Nucleus accumbens (tissue), 56 donors: Measurements from ENCODE around the gene TMEM101.
"Not testable (repeated sequence)": the region's sequence is repeated elsewhere in the genome, so short reads cannot be mapped to it uniquely, and the experiment has no call there.

ENCODE experiments used
- DNase-seq, 56 donors: peaks; one replicate each; lab custom pipeline; 2025; lab: John Stamatoyannopoulos, UW

Gene TMEM101

DNA sequence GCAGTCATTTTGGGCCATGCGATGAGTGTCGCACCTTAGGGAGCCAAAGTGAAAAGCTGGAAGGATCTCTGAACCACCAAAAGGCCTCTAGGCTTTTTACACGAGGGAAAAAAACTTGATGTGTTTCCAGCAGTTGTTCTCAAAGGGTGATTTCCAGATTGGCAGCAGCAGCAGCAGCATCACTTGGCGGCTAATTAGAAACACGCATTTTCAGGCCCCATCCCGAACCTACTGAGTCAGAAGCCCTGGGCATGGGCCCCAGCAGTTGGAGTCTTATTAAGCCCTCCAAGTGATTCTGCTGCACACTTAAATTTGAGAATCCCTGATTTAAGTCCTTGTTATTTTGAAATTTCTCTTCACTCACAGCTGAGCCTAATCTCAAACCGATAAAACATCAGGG lies 35.8 kb downstream of the TMEM101 start:
- DNase-seq: no peak

- DNase-seq: no peak
These were observed 36.7 kb downstream of the TMEM101 start for GRCh38 chr17:43978078-43978477.

DNA sequence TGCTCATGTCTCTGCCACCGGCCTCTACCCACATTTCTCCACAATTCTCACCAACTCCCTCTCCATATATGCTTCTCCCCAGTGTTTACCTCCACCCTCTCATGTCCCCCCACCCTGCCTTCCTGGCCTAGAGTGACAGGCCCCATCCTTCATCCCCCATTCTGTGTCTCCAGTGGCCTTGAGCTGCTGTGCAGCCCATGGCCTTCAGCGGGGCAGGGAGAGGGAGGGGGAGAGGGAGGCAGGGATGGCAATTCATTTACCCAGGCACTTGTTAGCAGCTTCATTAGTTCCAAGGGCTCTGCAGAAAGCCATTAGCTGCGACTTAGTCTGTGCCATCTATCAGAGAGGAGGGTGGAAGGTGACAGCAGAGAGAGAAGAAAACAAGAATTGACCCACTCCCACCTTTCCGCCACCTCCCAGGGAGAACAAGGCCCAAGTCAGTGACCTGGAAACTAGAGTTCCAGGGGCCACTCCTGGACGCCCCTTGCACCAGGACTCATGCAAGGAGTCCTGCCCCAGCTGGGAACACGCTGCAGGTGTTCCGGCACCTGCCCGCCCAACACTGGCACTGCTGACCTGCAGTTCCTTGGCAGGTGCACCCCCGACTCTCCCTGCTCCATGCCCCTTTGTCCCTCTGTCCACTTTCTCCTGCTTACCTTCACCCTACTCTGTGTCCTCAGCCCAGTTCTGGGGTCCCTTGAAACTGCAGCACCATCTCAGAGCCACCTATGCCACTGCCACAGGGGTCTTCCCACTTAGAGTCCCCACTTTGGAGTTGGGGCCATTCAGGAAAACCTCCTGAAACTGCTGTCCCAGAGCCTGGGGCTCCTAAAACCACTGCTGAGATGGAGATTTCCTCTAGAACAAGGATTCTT lies 37.6 kb downstream of the TMEM101 start:
- no peak for DNase-seq

DNA sequence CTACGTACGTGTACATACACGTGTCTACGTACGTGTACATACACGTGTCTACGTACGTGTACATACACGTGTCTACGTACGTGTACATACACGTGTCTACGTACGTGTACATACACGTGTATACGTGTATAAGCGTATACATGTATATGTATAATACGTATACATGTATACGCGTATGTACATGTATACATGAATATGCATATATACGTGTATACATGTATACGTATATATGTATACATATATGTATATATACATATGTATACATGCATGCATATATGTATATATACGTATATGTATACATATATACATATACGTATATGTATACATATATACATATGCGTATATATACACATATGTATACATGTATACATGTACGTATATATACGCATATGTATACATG lies 38.9 kb downstream of the TMEM101 start:
- DNase-seq: no peak

- DNase-seq: no peak
These were observed 40.1 kb downstream of the TMEM101 start for GRCh38 chr17:43974382-43975266.

DNA sequence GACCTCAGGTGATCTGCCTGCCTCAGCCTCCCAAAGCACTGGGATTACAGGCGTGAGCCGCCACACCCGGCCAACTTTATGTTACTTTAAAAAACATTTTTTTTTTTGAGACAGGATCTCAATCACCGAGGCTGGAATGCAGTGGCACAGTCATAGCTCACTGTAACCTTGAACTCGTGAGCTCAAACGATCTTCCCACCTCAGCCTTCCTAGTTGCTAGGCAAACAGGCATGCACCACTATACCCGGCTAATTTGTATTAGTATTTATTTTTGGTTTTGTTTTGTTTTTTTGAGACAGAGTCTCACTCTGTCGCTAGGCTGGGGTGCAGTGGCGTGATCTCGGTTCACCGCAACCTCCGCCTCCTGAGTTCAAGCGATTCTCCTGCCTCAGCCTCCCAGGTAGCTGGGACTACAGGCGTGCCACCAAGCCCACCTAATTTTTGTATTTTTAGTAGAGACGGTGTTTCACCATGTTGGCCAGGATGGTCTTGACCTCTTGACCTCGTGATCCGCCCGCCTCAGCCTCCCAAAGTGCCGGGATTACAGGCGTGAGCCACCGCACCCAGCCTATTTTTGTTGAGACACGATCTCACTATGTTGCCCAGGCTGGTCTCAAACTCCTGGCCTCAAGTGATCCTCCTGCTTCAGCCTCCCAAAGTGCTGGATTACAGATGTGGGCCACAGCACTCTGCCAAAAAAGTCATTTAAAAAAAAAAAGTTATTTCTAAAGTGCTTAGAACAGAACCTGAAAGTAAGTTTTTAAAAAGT lies 42.1 kb downstream of the TMEM101 start:
- not testable (repeated sequence) for DNase-seq

GRCh38 chr17:43971436-43971835 lies 43.3 kb downstream of the TMEM101 start:
- DNase-seq: not testable (repeated sequence)

DNA sequence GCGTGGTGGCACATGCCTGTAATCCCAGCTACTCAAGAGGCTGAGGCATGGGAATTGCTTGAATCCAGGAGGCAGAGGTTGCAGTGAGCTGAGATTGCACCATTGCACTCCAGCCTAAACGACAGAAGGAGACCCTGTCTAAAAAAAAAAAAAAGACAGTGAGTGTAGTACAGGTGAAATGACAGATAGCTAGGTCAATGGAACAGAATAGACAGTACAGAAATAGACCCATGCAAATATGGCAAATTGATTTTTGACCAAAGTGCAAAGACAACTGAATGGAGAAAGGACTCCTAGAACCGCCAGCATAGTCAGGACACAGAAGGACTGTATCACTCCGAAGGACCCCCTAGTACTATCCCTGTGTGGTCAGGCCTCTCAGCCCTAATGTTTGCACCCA lies 44.4 kb downstream of the TMEM101 start:
- no peak for DNase-seq

GRCh38 chr17:43967251-43967875 lies 47.4 kb downstream of the TMEM101 start:
- DNase-seq: no peak

DNA sequence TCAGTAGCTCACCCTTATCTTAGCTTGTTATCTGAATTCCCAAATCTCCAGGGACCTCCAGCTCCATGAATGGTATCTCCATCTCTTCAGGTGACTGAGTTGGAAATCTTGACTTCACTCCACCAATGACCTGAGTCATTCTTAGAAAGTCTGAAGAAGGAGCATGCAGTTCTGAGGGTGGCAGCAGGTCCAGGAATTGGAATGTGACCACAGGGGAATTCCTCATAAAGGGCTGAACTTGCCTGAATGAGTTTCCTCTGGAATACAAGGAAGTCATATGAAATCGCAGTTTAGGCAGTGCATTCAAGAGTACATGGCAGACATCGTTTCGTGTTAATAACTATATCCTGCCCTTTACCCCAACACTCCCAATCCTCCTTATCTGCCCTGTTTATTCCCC lies 48.5 kb downstream of the TMEM101 start:
- DNase-seq: no peak

DNA sequence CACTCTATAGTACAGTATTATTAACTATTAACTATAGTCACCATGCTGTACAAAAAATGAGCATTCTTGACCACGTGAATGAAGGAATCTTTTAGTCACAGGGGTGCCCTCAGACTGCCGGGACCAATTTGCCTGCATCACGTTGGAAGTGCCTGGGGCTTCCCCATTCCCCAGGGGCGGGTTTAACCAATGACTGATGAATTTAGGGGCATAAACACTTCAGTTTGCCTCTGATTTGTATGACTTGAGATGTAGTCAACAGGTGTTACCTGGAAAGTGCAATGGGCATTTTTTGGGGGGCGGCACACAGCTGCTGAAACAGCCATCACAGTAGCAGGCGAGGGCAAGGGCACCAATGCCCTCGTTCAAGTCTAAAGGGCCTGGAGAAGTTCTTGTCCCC lies 52.3 kb downstream of the TMEM101 start:
- DNase-seq: no peak

GRCh38 chr17:43961954-43962353 lies 52.8 kb downstream of the TMEM101 start:
- no peak for DNase-seq

- DNase-seq: not testable (repeated sequence)
These were observed 53.5 kb downstream of the TMEM101 start for GRCh38 chr17:43961292-43961691.
